SIG-M5 treated with dmso at 0.1 percent for 504 hours (cell line): ENCODE results near the gene RNF166.

ENCODE experiments used
- DNase-seq: peaks from one replicate; lab custom pipeline; 2025; ENCODE audit not compliant: unreplicated experiment; lab: John Stamatoyannopoulos, UW

The RNF166 gene

DNA sequence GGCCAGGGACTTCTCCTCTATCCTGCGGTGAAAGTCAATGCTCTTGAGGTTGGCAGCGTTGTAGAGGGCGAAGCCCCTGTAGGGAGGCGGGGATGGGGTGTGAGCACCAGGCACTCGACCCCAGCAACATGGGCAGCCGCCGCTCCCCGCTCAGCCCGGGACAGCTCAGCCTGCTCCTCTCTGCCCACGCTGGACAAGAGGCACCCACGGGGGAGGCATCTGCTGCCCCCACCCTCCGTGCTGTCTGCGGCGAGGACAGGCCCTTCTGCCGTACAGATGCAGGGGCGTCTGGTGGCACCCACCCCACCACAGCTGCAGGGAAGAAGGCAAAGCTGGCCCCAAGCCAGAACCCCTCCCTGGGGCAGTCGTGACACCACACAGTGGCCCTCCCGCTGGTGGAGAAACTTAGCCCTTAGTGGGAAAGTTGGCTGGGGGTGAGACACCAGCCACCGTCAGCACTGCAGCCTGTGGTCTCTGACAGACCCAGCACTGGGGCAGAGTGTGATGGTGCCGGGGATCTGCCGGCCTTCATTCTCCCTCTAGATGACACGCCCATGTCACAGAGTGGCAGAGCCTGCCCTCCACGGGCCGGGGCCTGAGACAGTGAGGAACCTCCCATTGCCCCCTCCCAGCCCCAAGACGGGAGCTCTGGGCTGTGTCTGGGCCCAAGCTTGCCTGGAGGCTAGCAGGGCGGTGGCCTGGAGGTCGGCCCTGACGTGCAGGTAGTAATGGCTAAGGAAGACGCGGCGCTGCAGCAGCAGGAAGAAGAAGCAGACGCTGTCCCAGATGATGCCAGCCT, 19.6 kb upstream of the RNF166 start:
- no peak for DNase-seq

DNA sequence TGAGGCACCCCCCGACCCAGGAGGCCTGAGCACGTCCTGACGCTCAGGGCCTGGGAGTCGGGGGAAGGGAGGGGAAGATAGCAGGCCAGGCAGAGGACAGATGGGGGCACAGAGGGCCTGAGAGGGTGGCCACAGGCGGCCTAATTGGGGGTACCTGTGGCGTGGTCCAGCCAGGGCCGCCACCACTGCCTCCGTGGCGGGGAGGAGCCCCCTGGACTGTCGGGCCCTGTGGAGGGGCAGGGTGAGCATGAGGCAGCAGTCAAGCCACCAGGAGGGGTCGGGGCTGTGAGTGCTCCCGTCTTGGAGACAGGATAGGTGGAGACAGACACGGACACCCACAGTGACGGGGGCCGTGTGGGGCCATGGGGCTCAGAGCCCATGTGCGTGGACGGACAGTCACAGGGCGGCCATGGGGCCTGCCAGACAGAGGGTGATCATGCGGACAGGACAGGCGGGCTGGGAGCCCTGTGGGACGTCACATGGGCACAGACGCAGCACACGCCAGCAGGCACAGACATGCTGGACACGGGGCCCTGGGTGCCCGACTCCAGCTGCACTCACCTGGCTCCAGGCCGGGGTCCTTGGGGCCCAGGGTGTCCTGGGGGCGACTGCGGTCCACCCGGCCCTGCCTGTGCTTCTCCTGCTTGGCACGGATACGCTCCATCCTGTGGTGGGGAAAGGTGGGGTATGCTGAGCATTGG, 18.8 kb upstream of the RNF166 start:
- DNase-seq, result no peak

DNA sequence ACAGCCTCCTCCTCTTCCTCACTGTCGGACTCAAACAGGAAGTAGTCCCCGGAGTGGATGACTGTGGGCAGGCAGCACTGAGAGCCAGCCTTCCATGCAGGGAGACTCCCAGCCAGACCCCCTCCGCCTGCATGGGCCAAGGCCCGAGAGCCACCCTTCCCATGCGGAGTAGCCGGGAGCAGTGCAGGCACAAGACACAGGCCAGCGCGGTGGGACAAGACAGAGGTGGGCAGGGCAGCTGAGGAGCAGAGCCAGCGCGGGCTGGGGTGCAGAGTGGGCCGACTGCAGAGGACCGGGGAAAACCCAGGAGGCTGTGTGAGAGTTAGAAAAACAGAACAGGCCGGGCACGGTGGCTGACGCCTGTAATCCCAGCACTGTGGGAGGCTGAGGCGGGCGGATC, 17.7 kb upstream of the RNF166 start:
- DNase-seq, result no peak

DNA sequence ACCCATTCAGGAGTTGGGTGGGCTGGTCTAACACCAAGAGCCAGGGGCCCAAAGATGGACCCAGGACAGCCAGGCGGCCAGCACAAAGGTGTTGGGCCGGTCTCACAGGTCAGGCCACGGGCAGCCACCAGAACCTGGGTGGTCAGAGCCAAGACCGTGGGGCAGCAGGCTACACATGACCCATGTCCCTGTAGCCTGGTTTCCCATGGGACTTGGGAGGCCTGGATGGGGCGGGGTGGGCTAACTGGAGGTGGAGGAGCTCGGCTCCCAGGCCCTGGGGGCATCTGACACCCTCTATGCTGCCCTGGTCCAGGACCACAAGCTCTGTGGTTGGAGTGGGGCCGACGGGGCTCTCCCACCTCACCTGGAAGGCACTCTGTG, 17.3 kb upstream of the RNF166 start:
- DNase-seq, result no peak

DNA sequence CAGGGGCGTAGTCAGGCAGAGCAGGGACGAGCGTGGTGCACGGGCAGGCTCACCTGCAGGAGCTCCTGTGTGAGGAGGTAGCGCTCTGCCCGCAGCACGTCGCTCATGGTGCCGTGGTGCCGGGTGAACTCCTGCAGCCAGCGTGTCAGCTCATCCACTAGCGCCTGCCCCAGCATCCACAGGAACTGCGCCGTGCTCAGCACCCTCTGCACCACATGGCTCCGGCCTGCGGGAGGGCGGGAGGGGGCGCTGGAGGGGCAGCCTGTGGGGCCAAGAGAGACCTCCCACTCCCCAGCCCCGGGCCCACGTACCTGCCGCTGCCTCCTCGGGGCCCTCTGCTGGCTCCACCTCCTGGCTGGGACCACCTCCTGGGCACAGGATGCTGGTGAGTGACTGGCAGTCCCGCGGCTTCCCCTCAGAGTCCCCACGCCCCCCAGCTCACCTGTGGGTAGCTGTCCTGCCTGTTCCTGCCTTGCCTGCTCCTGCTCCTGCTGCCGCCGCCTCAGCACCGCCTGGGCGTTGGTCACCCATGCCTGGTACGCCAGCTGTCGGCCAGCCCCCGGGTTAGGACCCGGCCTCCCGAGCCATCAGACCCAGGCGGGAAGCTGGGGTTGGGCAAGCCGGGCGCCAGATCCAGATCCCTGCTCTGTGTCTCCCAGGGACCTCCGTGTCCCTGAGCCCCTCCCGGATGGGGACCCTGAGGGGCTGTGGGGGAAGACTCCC, 16.7 kb upstream of the RNF166 start:
- DNase-seq, result no peak

DNA sequence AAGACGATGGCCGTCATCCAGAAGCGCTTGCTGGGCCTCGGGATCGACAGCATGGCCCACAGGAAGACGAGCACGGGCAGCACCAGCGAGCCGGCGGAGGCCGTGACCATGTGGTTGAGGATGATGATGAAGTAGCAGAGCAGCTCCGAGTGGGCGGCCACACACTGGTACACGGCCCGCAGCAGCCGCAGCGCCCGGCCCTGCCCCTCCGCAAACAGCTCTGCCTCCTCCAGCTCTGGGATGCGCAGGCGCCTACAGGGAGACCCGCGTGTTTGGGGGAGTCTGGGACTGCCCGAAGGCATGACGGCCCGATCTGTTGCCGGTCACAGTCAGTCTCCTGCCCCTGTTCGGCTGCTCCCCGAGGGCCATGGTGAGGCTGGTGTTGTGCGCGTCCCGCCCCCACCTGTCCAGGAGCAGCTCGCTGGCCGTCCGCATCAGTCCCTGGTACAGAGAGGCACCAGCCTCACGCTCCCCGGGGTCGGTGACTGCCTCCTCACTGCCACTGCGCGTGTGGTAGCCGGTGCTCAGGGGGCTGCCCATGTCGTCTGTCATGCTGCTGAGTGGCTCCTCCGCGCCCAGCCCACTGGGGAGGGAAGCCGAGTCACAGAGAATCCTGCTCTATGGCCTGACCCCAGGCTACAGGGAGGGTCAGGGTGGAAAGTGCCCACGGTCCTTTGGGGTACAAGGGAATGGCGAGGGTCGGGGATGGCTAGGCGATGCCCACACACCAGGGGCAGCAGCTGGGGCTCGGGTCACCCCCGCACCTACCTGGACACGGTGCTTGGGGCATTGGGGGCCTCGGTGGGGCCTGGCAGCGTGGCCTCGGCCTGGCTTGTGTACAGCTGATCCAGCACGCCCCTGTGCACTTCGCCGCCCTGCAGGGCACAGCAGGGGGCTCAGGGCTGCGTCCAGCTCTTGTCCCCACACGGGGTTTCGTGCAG, 15.9 kb upstream of the RNF166 start:
- DNase-seq, result no peak

DNA sequence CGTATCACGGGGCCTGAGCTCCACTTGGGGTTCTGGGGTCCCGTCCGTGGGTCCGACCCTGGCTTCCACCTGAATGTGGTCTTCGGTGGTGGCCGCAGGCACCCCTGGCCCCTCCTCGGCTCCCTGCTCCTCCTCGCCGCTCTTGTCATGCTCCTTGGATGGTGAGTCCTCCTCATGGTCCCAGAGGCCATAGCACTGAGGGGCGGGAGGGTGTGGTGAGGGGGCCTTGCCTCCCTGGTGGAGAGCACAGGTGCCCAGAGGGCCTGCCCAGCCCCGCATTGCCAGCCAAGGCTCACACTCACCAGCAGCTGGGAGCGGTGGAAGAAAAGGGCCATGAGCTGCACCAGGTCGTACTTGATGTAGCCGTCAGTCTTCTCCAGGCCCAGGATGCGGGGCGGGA, 15.0 kb upstream of the RNF166 start:
- DNase-seq, result no peak

DNA sequence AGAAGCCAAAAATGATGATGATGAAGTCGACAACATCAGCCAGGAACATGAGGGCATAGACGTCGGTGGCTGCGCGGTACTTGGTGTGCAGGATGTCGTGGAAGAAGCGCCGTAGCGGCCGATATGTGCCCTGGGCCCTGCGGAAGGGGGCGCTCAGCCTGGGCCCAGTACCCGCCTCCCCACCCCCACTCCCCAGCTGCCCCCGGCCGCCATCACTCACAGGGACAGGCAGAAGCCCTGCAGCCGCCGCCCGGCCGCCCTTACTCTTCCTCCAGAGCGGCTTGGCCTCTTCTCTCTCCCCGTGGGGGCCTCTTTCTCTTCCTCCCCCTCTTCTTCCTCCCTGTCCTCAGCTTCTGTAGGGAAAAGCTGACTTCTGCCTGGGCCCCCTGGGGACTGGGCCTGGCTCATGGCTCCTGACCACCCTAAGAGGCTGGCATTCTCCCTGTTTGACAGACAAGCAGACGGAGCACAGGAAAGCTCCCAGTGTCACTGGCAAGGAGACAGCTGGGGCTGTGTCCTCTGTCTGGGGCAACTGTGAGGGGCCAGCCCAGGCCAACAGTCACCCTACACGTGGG, 14.3 kb upstream of the RNF166 start:
- no peak for DNase-seq

DNA sequence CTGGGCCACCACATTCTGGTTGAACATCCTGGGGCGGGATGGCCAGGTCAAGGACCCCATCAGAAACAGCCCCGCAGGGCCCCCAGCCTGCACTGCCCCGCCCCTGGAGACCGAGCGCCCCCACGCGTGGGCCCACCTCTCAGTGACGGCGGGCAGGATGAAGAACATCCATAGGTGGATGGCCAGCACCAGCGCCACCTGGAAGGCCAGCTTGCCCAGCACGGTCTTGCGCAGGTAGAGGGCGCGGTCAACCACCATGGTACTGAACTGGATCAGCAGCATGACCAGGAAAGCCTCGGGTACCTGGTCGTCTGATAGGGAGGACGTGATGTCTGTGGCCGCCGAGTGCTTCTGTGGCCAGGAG, 13.7 kb upstream of the RNF166 start:
- DNase-seq, result no peak

DNA sequence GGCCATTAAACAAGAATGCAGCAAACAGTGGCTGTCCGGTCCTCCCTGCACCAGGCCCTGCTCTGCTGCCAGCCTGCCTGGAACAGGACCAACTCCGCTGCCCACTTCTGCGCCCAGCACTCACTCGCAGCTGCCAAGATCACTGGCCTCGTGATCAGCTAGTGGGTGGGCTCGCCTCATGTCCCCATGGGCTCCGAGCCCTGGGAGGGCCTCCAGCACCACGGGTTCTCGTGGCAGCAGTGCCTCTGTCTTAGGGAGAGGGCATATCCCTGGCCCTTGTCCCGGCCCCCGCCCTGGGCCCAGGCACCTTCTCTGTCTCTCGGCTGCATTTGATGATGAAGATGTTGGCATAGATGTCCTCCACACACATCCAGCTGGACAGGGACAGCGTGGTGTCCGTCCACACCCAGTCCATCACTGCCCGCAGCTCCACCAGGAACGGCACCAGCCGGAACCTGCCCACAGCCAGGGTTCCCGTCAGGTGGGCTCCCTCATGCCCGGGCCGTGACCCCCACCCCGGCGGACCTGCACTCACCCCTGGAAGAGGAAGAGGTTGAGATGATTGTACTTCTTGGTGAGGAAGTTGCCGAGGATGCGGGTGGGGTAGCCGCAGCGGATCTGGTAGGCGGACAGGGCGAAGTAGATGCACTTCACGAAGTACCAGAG, 13.2 kb upstream of the RNF166 start:
- no peak for DNase-seq

DNA sequence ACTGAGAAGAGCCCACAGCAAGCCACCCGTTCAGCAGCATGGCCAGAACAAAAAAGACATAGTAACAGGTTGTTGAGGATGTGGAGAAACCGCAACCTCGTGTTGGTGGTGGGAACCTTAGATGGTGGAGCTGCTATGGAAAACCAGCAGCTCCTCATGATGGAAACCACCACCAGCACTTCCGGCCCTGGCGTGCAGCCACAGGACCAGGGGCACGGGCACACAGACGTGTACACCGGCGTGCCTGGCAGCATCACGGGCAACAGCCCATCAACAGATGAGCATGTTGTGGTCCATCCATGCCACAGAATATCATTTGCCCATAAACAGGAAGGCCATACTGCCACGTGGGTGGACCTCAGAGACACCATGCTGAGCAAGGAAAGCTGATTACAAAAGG, 12.0 kb upstream of the RNF166 start:
- no peak for DNase-seq

DNA sequence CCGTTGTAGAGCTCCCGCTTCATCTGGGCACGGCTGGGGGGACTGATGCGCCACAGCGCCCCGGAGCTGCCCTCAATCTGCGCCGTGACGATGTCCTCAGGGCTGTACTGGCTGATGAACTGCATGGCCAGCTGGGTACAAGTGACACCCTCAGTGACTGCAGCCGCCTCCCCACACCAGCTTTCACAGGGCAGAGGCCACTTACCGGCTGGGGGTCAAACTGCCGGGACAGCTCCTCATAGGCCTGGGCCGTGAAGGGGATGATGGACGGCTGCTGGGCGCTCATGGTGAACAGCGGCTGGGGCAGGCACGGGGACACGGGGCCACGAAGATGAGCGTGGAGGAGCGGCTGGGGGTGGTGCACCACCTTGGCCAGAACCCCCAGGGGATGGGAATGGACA, 10.4 kb upstream of the RNF166 start:
- no peak for DNase-seq

DNA sequence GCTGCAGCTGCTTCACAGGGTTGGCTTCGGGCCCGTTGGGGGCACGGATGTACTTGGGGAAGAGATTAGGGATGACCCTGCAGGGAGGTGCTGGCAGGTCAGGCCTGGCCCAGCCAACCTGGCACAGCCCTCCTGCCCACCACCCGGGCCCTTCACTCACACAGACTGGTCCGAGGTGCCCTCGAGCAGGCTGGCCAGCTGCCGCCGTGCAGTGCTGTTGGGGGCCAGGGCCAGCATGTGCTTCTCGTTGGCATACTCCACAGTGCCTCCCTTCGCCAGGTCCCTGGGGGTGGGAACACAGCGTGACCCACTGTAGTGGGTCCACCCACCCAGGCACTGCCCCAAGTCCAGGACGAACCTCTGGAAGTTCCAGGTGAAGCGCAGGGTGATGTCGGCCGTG, 10.0 kb upstream of the RNF166 start:
- no peak for DNase-seq

DNA sequence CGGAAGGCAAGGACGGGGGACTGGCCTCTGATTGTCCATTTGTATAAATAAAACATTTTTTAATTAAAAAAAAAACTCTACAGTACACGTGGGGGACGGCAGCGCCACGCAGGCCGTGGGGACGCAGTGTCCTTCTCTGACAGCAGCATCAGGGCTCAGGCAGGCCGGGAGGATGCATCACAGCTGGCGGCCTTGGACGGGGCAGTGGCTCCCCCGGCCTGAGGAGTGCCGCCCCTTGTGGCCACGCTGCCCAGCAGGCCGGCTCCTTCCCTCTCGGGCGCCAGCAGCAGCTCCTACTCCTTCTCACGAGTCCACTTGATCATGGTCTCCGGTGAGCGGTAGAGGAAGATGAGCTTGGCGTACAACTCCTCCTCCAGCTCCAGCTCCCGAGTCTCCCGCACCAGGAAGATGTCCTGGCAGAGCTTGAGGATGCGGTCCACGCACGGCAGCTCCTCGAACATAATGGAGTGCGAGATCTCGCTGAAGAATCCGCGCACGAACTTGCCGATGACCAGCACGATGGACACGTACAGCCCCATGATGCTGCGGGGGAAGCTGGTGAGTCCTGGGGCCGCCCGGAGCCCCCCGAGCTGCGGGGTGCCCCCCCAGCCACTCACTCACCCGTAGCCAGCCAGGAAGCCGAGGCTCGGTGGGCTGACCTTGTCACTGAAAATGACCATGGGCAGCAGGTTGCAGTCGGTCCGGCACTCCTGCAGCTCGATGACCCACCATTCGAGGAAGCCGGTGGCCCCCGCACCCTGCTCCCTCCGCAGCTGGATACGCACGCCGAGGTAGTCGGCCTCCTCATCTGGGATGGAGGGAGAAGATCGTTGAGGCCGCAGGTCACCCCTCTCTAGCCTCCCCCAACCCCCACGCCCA, 9.3 kb upstream of the RNF166 start:
- DNase-seq, result no peak

DNA sequence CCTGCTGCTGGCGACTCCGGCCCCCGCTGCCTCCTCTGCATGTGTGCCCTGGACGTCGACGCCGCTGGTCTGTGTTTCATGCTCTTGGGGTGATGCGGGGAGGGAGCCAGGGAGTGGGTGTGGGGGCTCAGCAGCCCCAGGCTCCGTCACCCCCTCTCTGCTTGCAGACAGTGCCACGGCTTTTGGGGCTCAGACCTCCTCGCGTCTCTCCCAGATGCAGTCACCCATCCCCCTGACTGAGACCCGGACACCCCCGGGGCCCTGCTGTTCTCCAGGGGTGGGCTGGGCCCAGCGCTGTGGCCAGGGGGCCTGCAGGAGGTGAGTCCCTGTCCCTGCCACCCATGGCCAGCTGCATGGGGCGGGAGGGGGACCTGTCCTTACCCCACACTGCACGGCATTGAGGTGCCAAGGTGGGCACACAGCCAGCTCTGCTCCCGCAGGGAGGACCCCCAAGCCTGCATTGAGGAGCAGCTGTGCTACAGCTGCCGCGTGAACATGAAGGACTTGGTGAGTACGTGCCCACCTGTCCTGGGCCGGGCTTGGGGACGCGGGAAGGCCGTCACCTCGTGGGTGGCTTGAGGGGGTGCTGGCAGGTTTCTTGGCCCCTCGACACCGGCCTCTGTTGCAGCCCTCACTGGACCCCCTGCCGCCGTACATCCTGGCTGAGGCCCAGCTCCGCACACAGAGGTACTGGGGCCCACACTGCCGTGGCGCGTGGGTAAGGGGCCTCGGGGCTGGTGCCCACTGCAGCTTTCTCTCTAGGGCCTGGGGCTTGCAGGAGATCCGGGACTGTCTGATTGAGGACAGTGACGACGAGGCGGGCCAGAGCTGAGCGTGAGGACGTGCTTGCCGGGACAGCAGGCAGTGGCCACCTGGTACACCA, 8.5 kb upstream of the RNF166 start:
- no peak for DNase-seq

DNA sequence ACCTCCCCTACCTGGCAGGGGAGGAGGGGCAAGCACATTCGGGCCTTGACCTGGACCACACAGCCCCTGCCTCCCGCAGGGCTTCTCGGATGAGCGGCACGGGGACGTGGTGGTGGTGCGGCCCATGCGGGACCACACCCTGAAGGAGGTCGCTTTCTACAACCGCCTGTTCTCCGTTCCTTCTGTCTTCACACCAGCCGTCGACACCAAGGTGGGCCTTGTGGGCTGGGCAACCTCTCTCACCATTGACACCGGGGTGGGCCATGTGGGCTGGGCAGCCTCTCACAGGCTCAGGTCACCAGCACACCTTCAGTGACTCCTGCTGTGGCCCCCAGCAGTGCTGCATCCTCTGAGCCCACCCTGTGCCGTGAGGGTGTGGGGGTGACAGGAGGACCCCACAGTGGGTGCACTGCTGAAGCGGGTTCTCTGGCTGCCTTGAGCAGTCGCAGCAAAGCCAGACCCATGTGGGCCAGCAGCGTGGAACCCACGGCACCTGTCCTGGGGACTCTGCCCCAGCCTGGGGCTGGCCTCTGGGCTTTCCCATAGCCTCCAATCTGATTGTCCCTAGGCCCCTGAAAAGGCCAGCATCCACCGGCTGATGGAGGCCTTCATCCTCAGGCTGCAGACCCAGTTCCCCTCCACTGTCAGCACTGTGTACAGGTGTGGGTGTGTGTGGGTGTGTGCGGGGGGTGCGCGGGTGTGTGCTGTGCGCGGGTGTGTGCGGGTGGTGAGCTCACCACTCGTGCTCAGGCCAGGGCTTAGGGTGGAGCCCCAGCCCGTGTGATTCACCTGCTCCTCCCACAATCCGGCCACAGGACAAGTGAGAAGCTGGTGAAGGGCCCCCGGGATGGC, 7.6 kb upstream of the RNF166 start:
- no peak for DNase-seq

DNA sequence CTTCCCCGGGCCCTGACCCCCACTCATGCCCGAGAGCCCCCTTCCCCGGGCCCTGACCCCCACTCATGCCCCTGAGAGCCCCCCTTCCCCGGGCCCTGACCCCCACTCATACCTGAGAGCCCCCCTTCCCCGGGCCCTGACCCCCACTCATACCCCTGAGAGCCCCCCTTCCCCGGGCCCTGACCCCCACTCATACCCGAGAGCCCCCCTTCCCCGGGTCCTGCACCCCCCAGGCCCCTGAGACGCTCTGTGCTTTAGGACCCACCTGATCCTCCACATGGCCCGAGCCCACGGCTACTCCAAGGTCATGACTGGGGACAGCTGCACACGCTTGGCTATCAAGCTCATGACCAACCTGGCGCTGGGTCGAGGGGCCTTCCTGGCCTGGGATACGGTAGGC, 6.8 kb upstream of the RNF166 start:
- DNase-seq, result no peak
